Measurements from ENCODE around the gene PTPRA.

DNA sequence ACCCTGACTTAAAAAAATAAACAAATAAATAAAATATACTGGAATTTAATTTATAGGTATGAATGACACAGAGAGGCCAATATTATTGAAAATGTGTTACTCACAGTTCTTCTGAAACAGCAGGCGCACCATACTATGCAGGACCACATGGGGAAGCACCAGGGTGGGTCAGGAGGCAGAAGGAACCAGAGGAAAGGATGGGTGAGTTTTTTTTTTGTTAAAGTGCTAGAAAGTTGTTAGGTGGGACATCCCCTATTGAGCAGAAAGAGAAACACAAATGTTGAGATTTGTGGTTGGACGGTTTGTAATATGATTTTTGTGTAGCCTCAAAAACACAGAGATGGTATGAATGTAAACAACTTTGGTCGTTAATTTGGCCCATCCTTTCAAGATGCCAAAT is 26.0 kb downstream of the PTPRA start:
- TF ChIP-seq CTCF (IDR thresholded peaks at IDR 0.05) = no peak
- TF ChIP-seq POLR2A (IDR thresholded peaks at IDR 0.05) = no peak
